RKO (cell line): Measurements from ENCODE around the gene LDAF1.
"Not testable (repeated sequence)": the region's sequence is repeated elsewhere in the genome, so short reads cannot be mapped to it uniquely, and the experiment has no call there.

Experiments used
- DNase-seq: peaks from one replicate; pipeline ENCODE4 v3.0.0-alpha.2; 2016; ENCODE audit warnings: low spot score

The LDAF1 gene

GRCh38 chr16:21158208-21159110, at the start of gene LDAF1:
Gene LDAF1, plus strand, starts transcription at chr16:21158674. Its CDS starts 2,509 bp downstream, at chr16:21161183.
- peak; percentile 84 for DNase-seq

- not testable (repeated sequence) for DNase-seq
These were observed 42.9 kb upstream of the LDAF1 start for GRCh38 chr16:21115551-21115950.

DNA sequence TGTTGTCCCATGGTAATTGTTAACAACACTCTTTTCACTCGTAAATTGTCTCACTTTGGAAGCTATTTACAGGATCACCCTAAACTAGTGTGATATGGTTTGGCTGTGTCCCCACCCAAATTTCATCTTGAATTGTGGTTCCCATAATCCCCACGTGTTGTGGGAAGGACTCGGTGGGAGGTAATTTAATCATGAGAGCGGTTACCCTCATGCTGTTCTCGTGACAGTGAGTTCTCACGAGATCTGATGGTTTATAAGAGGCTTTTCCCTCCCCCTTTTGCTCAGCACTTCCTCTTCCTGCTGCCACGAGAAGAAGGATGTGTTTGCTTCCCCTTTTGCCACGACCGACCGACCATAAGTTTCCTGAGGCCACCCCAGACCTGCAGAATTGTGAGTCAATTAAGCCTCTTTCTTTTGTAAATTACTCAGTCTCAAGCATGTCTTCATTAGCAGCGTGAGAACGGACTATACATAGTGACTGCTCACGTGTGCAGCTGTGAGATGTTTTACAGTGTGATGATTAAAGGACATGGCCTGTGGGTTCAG, 42.3 kb upstream of the LDAF1 start:
- no peak for DNase-seq

DNA sequence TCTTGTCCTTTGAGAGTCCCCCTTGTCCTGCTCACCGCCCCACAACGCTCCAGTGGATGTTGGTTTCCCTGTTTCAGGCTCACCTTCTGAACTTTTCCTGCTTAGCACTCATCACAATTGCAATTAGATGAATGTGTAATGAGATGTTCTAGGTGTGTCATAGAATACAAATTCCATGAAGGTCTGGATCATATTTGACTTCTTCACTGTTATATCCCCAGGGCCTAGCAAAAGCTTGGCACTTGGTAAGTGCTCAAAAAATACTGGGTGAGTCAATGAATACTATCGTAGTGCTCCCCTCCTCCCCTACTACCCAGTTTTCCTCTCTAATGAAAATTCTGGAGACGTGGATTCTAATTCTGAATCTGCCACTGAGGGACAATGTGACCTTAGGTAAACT, 40.9 kb upstream of the LDAF1 start:
- no peak for DNase-seq

- no peak for DNase-seq
These were observed 37.4 kb upstream of the LDAF1 start for GRCh38 chr16:21120976-21121520.

DNA sequence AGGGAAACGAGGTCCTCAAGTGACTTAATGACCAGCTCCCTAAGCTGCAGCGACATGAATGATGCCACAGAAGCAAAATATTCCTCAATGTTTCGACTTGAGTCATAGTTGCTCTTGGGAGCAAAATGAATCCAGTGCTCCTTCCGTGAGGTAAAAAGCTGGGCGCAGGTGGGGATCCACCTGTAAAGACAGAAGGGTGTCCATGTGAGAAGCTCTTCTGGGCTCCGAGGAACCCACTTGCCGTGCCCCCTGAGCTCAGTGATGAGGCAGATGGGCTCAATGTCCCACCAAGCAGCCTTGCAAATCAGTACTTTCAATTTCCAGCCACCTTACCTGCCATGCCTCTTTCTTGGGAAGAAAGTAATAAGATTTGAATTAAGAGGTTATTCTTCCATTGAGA, 33.3 kb upstream of the LDAF1 start:
- no peak for DNase-seq

GRCh38 chr16:21126518-21126917, 32.0 kb upstream of the LDAF1 start:
- no peak for DNase-seq

DNA sequence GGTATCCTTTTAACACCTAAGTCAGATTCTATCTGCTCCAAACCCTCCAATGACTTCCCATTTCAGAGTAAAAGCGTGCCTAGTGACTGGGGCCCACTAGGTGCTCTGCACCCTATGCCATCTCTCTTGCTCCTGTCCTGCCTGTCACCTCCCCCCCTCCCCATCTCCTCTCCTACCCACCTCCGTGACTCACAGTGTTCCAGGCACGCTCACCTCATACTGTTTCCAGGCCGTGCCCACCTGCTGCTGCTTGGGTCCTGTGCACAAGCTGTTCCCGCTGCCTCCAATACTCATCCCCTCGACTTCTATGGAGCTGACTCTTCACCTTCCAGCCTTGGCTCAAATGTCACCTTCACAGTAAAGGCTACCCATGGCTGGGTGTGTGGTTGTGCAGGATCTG, 29.5 kb upstream of the LDAF1 start:
- DNase-seq: no peak

GRCh38 chr16:21130811-21131210, 27.7 kb upstream of the LDAF1 start:
- DNase-seq: no peak

- DNase-seq: no peak
These were observed 24.4 kb upstream of the LDAF1 start for GRCh38 chr16:21134053-21134452.

GRCh38 chr16:21145738-21146137, 12.7 kb upstream of the LDAF1 start:
- DNase-seq: no peak

GRCh38 chr16:21150375-21151001, 8.0 kb upstream of the LDAF1 start, which contains the start of gene DNAH3:
Gene DNAH3, minus strand, starts transcription at chr16:21150846. Its CDS starts 527 bp downstream, at chr16:21150319.
- DNase-seq: no peak

- DNase-seq: not testable (repeated sequence)
These were observed 6.1 kb upstream of the LDAF1 start for GRCh38 chr16:21152160-21153030.

DNA sequence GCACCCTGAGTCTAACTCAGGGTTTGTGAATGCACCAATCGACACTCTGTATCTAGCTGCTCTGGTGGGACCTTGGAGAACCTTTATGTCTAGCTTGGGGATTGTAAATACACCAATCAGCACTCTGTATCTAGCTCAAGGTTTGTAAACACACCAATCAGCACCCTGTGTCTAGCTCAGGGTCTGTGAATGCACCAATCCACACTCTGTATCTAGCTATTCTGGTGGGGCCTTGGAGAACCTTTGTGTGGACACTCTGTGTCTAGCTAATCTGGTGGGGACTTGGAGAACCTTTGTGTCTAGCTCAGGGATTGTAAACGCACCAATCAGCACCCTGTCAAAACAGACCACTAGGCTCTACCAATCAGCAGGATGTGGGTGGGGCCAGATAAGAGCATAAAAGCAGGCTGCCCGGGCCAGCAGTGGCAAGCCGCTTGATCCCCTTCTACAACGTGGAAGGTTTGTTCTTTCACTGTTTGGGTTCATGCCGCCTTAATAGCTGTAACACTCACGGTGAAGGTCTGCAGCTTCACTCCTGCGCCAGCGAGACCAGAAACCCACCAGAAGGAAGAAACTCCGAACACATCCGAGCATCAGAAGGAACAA, 5.2 kb upstream of the LDAF1 start:
- DNase-seq: not testable (repeated sequence)

DNA sequence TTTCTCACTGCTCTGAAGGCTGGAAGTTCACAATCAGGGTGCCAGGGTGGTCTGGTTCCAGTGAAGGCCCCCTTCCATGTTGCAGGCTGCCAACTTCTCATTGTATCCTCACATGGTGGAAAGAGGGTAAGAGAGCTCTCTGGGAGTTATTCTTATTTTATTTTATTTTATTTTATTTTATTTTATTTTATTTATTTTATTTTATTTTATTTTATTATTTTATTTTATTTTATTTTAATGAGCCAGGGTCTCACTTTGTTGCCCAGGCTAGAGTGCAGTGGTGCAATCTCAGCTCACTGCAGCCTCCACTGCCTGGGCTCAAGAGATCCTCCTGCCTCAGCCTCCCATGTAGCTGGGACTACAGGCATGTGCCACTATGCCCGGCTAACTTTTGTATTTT, 2.5 kb upstream of the LDAF1 start:
- not testable (repeated sequence) for DNase-seq

- DNase-seq: peak; percentile 83
These were observed 1.6 kb upstream of the LDAF1 start for GRCh38 chr16:21156767-21157467.

DNA sequence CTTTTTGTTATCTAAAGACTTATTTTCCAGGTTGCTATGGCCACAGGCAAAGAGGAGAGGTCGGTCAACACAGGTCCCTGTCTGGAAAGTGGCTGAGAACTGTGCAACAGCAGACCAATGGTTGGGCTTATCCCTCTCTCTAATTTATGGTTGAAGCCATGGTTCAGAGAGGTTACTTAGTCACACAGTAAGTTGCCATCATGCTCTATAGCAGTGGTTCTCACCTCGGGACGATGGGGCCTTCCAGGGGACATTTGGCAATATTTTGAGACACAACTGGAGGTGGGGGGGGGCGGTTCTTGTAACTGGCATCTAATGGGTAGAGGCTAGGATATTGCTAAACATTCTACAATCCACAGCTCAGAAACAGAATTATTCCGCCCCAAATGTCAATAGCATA, 842 bp upstream of the LDAF1 start:
- DNase-seq: no peak

DNA sequence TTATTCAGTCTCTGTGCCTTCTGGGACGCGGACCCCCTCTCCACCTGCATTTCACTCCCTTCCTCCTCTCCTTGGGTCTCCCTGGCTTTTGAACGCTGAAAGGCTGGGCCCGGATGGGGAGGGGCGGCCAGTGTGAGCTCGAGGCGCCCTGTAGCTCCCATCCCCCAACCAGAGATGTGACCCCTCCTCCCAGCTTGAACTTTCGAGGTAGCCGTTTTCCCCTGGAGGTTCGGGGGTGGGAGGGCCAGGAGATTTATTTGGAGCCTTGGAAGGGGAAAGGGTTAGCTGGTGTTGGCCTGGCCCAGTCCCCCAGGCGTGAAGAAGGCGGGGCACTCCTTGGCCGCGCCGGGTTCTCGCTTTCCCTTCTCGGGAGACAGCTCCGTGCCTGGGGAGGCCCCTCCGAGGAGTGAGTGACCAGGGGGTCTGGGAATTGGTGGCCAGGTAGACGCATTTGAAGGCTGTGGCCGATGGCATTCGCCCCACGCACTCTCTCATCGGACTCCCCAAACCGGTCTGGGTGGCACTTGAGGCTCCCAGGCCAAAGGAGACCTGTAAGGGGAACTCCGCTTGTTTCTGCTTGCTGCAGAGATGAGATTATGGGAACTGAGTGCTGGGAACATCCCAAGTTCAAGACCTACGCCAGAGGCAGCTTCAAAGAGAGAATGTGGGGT, 942 bp downstream of the LDAF1 start:
- peak; percentile 25 for DNase-seq

- peak; percentile 53 for DNase-seq
These were observed 1.8 kb downstream of the LDAF1 start for GRCh38 chr16:21160276-21160675.

- no peak for DNase-seq
These were observed 2.7 kb downstream of the LDAF1 start for GRCh38 chr16:21161211-21161610.
